Stimulated activated CD8-positive, alpha-beta memory T cell treated with anti-CD3 and anti-CD28 coated beads, Interleukin-4, amount 100 ng/mL, for 4 hours (primary cell): ENCODE results near the gene RILPL2.
"Not testable (repeated sequence)": the region's sequence is repeated elsewhere in the genome, so short reads cannot be mapped to it uniquely, and the experiment has no call there.

Experiments used
- DNase-seq, 2 donors: peaks; one replicate each; pipeline ENCODE4 v3.0.0-alpha.2; 2020; ENCODE audit warnings: low read depth in 2 of 2, low spot score in 1 of 2

Gene RILPL2

GRCh38 chr12:123450636-123451035 is 14.2 kb upstream of the RILPL2 start:
- no peak for DNase-seq

DNA sequence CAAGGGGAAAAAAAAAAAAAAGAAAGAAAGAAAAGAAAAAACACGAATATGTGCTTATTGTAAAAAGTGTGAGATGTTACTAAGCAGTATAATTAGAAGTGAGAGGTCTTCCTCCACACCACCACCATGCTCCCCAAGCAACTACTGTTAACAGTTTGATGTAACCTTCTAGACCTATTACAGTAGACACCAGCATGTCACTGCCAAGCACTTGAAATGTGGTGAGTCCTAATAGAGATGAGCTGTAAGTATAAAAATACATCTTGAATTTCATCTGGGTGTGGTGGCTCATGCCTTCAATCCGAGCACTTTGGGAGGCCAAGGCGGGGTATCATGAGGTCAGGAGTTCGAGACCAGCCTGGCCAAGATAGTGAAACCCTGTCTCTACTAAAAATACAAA is 13.4 kb upstream of the RILPL2 start:
- DNase-seq = no peak

- DNase-seq = no peak
Measured at GRCh38 chr12:123449249-123449733, 12.8 kb upstream of the RILPL2 start.

DNA sequence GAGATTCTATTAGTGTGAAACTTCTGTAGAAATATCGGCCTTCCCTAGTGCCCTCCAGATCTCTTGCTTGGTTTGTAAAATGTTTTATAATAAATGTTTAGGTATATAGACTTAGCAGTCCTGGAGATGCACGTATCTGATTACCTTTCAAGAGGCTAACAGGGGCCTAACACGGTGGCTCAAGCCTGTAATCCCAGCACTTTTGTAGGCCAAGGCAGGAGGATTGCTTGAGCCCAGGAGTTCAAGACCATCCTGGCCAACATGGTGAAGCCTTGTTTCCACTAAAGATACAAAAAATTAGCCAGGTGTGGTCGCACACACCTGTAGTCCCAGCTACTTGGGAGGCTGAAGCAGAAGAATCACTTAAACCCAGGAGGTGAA is 9.8 kb upstream of the RILPL2 start:
- no peak for DNase-seq

DNA sequence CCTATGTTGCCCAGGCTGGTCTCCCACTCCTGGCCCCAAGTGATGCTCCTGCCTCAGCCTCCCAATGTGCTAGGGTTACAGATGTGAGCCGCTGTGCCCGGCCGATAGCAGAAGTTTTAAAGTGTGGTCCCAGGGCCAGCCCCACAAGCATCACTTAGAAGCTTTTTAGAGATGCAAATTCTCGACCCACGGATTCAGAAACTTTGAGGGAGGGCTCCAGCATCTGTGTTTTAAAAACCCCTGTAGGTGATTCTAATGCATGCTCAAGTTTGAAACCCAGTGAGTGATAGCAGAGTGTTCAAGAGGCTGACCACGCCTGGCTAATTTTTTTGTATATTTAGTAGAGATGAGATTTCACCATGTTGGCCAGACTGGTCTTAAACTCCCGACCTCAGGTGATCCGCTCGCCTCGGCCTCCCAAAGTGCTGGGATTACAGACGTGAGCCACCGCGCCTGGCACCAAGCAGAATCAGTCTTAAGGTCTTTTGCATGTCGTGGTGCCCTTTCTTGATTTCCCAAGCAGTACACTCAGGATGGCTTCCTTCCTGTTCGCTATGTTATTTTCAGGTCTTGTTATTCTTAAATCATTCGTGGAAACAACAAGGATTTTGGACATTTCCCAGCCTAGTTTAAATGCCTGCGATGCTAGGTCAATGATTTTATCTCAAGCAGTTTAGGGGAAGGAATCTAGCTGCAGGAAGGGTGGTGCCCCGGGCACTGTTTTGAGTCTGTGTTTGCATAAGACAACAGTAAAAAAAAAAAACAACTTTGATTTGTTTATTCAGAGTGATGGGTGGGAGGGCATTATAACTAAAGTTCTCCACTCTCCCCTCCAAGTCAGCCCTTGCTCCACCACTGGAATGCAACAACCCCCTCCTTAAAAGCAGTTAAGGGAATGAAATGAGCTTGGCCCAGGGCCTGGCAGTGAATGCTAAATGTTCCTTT is 9.2 kb upstream of the RILPL2 start:
- no peak for DNase-seq

DNA sequence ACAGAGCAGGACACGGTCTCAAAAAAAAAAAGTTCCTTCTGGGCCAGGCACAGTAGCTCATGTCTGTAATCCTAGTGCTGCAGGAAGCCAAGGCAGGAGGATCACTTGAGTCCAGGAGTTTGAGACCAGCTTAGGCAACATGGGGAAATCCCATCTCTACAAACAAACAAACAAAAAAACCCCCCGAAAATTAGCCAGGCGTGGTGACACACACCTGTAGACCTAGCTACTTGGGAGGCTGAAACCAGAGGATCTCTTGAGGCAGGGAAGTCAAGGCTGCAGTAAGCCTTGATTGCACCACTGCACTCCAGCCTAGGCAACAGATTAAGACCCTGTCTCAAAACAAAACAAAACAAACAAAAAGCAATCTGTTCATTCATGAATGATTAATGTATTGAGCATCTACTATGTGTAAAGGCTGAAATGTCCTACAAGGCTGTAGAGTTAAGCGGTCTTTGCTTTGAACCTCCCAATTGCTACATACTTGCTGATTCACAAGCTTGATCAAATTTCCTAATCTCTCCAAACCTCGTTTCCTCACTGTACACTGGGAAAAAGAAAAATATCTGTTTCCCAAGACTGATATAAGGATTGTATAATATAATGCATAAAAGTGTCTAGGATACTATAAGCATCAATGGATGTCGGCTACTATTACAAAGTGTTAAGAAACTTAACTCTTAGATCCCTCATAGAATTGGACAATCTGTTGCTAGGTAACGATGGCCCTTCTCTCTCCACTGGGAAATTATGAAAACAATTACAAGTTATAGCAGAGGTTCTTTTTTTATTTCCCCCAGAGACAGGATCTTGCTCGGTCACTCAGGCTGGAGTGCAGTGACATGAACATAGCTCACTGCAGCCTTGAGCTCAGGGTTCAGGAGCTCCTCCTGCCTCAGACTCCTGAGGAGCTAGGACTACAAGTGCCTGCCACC is 7.9 kb upstream of the RILPL2 start:
- no peak for DNase-seq

DNA sequence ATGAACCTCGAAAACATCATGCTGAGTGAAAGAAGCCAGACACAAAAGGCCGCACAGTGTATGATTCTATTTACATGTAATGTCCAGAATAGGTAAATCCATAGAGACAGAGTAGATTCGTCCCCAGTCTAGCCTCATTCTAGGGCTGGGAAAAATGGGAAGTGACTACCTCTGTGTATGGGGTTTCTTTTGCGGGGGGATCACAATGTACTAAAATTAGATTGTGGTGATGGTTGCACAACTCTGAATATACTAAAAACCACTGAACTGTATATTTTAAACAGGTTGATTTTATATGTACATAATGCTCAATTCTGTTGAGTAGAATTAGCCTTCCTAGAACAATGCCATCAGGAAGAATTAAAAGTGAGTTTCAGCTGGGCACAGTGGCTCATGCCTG is 6.3 kb upstream of the RILPL2 start:
- DNase-seq = no peak

DNA sequence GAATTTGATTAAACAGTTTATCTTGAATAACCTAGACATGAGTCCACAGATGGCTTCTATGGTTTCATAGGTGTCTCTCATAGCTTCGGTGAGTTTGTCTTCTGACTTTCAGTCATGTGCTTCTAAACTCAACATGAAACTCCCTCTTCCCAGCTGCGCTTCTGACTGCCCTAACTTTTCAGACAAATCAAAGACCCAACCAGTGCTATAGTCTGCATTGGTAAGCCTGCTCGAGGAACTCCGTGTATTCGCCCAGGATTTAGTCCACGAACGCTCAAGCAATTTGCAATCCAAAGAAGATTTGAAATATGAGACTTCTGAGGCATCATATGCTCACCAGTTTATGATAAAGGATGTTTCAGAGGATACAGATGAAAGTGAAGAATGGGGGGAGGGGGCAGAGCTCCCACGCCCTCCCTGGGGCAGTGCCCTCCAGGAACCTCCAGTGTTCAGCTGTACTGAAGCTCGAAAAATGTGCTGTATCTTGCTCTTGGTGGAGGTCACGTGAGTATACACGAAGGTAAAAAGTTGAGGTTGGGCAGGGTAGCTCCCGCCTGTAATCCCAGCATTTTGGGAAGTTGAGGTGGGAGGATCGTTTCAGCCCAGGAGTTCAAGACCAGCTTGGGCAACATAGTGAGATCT is 5.2 kb upstream of the RILPL2 start:
- DNase-seq = no peak

- no peak for DNase-seq
Measured at GRCh38 chr12:123435636-123436016, 858 bp downstream of the RILPL2 start.

- DNase-seq = no peak
Measured at GRCh38 chr12:123433615-123434014, 2.9 kb downstream of the RILPL2 start.

GRCh38 chr12:123431951-123432817 is 4.3 kb downstream of the RILPL2 start:
- DNase-seq = not testable (repeated sequence)

GRCh38 chr12:123429101-123429500 is 7.4 kb downstream of the RILPL2 start:
- DNase-seq = not testable (repeated sequence)

- no peak for DNase-seq
Measured at GRCh38 chr12:123428591-123428990, 7.9 kb downstream of the RILPL2 start.

DNA sequence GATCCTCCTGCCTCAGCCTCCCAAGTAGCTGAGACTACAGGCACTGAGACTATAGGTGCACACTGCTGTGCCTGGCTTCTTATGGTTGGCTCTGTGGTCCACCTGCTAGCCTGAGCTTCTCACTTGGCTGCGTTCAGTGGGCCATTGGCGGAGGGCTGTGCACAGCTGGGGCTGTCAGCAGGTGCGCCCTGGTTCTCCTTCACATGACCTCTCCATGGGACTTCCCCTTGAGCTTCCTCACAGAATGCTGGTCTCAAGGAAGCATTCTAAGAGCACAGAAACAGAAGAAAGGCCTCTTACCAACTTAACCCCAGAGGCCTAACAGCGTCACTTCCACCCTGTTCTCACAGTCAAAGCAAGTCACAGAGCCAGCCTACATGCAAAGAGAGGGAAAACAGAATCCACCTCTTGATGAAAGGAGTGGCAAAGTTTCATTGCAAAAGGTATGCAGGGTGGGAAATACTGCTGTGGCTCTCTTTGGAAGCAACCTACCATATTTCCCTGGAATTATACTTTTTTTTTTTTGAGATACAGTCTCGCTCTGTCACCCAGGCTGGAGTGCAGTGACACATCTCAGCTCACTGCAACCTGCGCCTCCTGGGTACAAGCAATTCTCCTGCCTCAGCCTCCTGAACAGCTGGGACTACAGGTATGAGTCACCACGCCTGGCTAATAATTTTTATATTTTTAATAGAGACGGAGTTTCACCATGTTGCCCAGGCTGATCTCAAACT is 9.3 kb downstream of the RILPL2 start:
- DNase-seq = no peak

DNA sequence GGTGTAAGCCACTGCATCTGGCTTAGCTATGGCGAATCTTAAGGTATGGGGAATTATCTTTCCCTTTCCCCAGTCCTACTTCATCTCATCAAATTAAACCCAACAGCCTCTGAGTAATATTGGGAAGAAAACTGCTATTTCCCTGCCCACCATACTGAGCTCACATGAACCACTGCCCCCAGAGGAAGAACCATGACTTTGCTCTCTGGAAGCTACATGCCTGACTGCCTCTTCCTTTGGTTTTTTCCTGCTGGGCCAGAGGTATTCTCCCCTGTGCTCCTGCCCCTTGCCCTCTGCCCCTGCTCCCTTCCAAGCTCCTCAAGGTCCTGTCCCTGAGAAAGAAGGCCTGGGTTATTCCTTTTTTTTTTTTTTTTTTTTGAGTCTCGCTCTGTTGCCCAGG is 15.2 kb downstream of the RILPL2 start:
- no peak for DNase-seq

DNA sequence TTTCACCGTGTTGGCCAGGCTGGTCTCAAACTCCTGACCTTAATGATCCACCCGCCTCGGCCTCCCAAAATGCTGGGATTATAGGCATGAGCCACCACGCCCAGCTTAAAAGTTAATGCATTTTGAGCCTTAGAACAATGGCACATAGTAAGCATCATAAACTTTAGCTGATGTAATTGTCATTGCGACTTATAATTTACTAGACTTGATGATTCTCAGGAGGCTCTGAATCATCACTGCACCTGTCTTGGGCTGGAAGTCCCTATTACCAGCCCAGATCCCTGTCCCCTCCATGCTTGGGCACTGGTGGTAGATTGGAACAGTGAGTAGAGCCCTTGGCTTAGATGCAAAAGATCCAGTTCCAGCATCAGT is 26.5 kb downstream of the RILPL2 start:
- no peak for DNase-seq

GRCh38 chr12:123409284-123410040 is 27.0 kb downstream of the RILPL2 start:
- not testable (repeated sequence) for DNase-seq

DNA sequence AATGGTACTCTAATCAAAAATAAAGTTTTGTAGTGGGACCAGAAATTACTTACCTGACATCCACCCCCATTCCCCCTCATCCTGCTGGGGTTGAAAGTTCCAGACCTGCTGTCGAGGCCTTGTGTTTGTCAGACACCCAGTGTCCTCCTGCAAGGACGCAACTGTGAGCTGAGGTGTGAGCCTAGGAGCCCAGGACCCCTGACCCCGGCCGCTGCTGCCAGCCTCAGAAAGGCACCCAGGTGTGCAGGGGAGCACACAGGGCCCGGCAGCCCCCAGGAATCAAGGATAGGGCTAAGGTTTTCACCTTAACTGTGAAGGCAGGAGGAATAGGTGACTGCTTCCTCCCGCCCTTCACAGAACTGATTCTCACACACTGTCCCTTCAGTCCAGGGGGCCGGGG is 27.9 kb downstream of the RILPL2 start:
- DNase-seq = not testable (repeated sequence)

DNA sequence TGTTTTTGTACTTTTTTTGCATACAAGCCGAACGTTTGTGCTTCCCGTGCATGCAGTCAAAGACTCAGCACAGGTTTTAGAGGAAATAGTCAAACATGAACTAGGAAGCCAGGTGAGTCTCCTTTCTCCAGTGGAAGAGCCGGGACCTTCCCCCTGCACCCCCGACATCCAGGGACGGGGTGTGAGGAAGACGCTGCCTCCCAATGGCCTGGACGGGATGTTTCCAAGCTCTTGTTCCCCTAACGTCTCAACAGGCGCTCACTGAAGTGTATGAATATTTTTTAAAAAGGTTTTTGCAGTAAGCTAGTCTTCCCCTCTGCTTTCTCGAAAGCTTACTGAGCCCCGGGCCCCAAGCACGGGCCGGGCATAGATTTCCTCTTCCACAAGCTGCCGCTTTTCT is 28.6 kb downstream of the RILPL2 start:
- not testable (repeated sequence) for DNase-seq
